Esophagus squamous epithelium (tissue), 4 donors: ENCODE data around the gene MACROH2A2.

ENCODE experiments used
- POLR2A ChIP-seq, 4 donors: fragments of 450-650 bp; IDR thresholded peaks; one replicate each; pipeline ENCODE4 v1.6.1; 2017; ENCODE audit warnings: antibody characterized with exemption in 4 of 4, mild to moderate bottlenecking in 4 of 4, moderate library complexity in 3 of 4
- TF ChIP-seq, protein P1 (sequence below), 6 experiments: fragments of 450-650 bp in 4 of 6; fragments of 200-600 bp in 2 of 6; sonication (generic) in 2 of 6; IDR thresholded peaks; one replicate each; pipeline ENCODE4 v1.5.1; 2016 to 2019; ENCODE audit warnings: antibody characterized with exemption in 6 of 6, mild to moderate bottlenecking in 4 of 6, moderate library complexity in 4 of 6

DNA sequence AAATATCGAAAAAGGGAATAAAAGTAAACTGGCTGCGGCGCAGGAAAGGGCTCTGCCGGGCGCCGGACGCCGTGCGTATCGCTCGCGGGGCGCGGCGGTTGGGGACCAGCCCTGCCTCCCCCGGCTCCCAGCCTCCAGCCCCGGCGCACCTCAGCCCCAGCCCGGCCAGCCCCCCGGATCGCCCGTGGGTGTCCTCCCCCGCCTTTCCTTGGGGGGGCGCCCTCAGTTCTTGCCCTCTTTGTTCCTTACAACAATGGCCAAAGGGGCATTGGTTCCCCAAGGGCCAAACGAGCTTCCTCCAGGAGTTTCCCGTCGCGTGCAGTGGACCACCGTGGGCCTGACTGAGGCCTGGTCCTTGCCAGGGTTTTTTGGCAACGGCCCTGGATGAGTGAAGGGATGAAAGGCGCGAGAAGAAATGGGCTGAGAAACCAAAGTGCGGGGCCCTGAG, 1.2 kb downstream of the MACROH2A2 start:
- TF ChIP-seq, protein P1, sequence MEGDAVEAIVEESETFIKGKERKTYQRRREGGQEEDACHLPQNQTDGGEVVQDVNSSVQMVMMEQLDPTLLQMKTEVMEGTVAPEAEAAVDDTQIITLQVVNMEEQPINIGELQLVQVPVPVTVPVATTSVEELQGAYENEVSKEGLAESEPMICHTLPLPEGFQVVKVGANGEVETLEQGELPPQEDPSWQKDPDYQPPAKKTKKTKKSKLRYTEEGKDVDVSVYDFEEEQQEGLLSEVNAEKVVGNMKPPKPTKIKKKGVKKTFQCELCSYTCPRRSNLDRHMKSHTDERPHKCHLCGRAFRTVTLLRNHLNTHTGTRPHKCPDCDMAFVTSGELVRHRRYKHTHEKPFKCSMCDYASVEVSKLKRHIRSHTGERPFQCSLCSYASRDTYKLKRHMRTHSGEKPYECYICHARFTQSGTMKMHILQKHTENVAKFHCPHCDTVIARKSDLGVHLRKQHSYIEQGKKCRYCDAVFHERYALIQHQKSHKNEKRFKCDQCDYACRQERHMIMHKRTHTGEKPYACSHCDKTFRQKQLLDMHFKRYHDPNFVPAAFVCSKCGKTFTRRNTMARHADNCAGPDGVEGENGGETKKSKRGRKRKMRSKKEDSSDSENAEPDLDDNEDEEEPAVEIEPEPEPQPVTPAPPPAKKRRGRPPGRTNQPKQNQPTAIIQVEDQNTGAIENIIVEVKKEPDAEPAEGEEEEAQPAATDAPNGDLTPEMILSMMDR (IDR thresholded peaks at IDR 0.05) = peak in 2 of 6 experiments; percentile 12 to 16
- no peak for TF ChIP-seq POLR2A (IDR thresholded peaks at IDR 0.05)
